GM12878 (cell line): ENCODE data around the gene SSBP4. TPM values are rescaled to one million over a fixed set of nuclear protein-coding genes. Genes with fewer than 3 reads are reported as not detected.
A peak's percentile ranks its signal among the peaks of the same experiment; 100 is the strongest.

Source experiments
- ATAC-seq: fragments of 200-7000 bp; cut with Tn5 transposase; 3 replicates; pipeline ENCODE4 v1.9.1; 2020; ENCODE audit warnings: mild to moderate bottlenecking, moderate library complexity
- BruUV-seq: library from RNA; stranded (reverse); fragments of 400-500 nt; replicated peaks from 2 replicates; lab custom pipeline; 2021; lab: Mats Ljungman, UMichigan
- CTCF ChIA-PET: fragments of 300-600 bp; sonication (Branson Sonifier 250); formaldehyde crosslinking; extraction: SDS; loops from one replicate; lab custom pipeline; 2021; ENCODE audit warnings: inconsistent platforms; lab: Yijun Ruan, JAX
- POLR2A ChIA-PET: fragments of 350-600 bp; formaldehyde crosslinking; extraction: SDS; loops from one replicate; lab custom pipeline; 2021; ENCODE audit warnings: inconsistent platforms; lab: Charles Lee
- RAD21 ChIA-PET: fragments of 300-600 bp; sonication (Branson Sonifier 250); formaldehyde crosslinking; loops from one replicate; lab custom pipeline; 2023; ENCODE audit warnings: antibody characterized with exemption; ENCODE audit not compliant: unreplicated experiment; lab: Charles Lee
- SMC1A ChIA-PET: fragments of 300-600 bp; sonication (Branson Sonifier 250); formaldehyde crosslinking; loops from one replicate; lab custom pipeline; 2023; ENCODE audit not compliant: unreplicated experiment, uncharacterized antibody; lab: Charles Lee
- DNase-seq: peaks from one replicate; pipeline ENCODE4 v3.0.0-alpha.2; 2011; ENCODE audit warnings: low read depth, low spot score
- FAIRE-seq: peaks from 3 replicates; lab custom pipeline; 2011; peaks lifted over from hg19 to GRCh38; lab: Jason Lieb, UNC
- H2AFZ ChIP-seq: 2 replicates; pipeline ENCODE4 v1.6.0; 2011; ENCODE audit warnings: low read depth, low read length, control low read depth; ENCODE audit not compliant: control insufficient read depth
- H3K27ac ChIP-seq: 2 replicates; pipeline ENCODE4 v1.5.1; 2011; ENCODE audit warnings: control low read depth; ENCODE audit not compliant: control insufficient read depth, insufficient read depth
- H3K27me3 ChIP-seq, 2 experiments: replicated peaks in 1 of 2; 2 replicates each; pipeline versions ENCODE4 v1.6.0 to v1.6.1; 2011; ENCODE audit warnings: low read length in 1 of 2; ENCODE audit not compliant: control insufficient read depth in 2 of 2, insufficient read depth in 2 of 2
- H3K36me3 ChIP-seq, 2 experiments: 2 replicates each; pipeline ENCODE4 v1.5.1; 2011; ENCODE audit warnings: low read length in 1 of 2; ENCODE audit not compliant: control insufficient read depth in 2 of 2, insufficient read depth in 2 of 2
- H3K4me1 ChIP-seq: 2 replicates; pipeline ENCODE4 v1.6.1; 2011; ENCODE audit warnings: mild to moderate bottlenecking, low read length, moderate library complexity, mixed read lengths; ENCODE audit not compliant: control insufficient read depth, insufficient read depth
- H3K4me2 ChIP-seq: 2 replicates; pipeline ENCODE4 v1.6.0; 2011; ENCODE audit warnings: control low read depth; ENCODE audit not compliant: control insufficient read depth, insufficient read depth
- H3K4me3 ChIP-seq: fragments of 200-600 bp; sonication (generic); 2 replicates; pipeline ENCODE4 v1.5.1; 2016
- H3K79me2 ChIP-seq: 2 replicates; pipeline ENCODE4 v1.6.0; 2011; ENCODE audit warnings: low read length; ENCODE audit not compliant: control insufficient read depth, insufficient read depth
- H3K9ac ChIP-seq: 2 replicates; pipeline ENCODE4 v1.8.0; 2011; ENCODE audit warnings: low read length, control low read depth, mixed read lengths; ENCODE audit not compliant: control insufficient read depth, insufficient read depth
- H3K9me3 ChIP-seq: replicated peaks from 3 replicates; pipeline ENCODE4 v1.5.1; 2011; ENCODE audit warnings: mild to moderate bottlenecking, low read length; ENCODE audit not compliant: control insufficient read depth, insufficient read depth
- H4K20me1 ChIP-seq: 2 replicates; pipeline ENCODE4 v1.6.0; 2011; ENCODE audit not compliant: control insufficient read depth, insufficient read depth
- BCLAF1 ChIP-seq: fragments of 450-650 bp; IDR thresholded peaks from 2 replicates; pipeline ENCODE4 v1.6.1; 2017; ENCODE audit warnings: antibody characterized with exemption, mild to moderate bottlenecking, moderate library complexity
- NFYB ChIP-seq: IDR thresholded peaks from 2 replicates; pipeline ENCODE4 v1.6.1; 2011; ENCODE audit warnings: low read depth, mild to moderate bottlenecking, low read length, improper control_type of control experiment, moderate library complexity; ENCODE audit not compliant: insufficient read depth
- PML ChIP-seq: IDR thresholded peaks from 2 replicates; pipeline ENCODE4 v1.6.1; 2012; ENCODE audit warnings: low read length, inconsistent platforms
- WGBS: methylation state at CpG from one replicate; pipeline ENCODE4 v1.1.6; 2016; ENCODE audit warnings: low lambda C conversion rate; ENCODE audit not compliant: insufficient replicate concordance, insufficient coverage; ENCODE audit errors: missing lambda C conversion rate; 5-methylcytosine and 5-hydroxymethylcytosine counted together
- in situ Hi-C: fragments of 300-500 bp; cut with MboI; formaldehyde crosslinking; loops from 9 replicates; pipeline ENCODE4 v1.14.3; 2018; ENCODE audit warnings: mixed read lengths
- intact Hi-C: fragments of 100-400 bp; cut with micrococcal nuclease; formaldehyde crosslinking; loops from one replicate; pipeline ENCODE4 v1.14.2; 2022; ENCODE audit not compliant: unreplicated experiment
- polyA plus RNA-seq, 11 experiments: library from polyadenylated mRNA; depleted of rRNA in 4 of 11; unstranded in 6 of 11; stranded (reverse) in 5 of 11; fragments of >200 nt; fragmentation: Nextera tagmentation in 4 of 11; fragmentation: Illumina TruSeq in 1 of 11; extraction: Ambion mirVana in 4 of 11; extraction: Trizol in 1 of 11; gene quantifications; 1 replicate in 1 of 11; 2 replicates in 10 of 11; pipeline versions ENCODE4 v1.2.1 to v1.2.3, GENCODE V29; 2011 to 2016; ENCODE audit warnings: inconsistent platforms in 2 of 11, missing spikeins in 2 of 11, low read depth in 1 of 11
- total RNA-seq, 4 experiments: library from RNA; depleted of rRNA in 3 of 4; stranded (reverse); fragments of >200 nt in 3 of 4; fragmentation: Illumina TruSeq in 1 of 4; extraction: Trizol in 1 of 4; gene quantifications; 2 replicates each; pipeline versions ENCODE4 v1.2.1 to v1.2.3, GENCODE V29; 2013 to 2021
- TF ChIP-seq, protein P1 (sequence below): fragments of 450-650 bp; IDR thresholded peaks from 2 replicates; pipeline ENCODE4 v1.6.1; 2016; ENCODE audit warnings: mild to moderate bottlenecking

SSBP4 gene
- total and polyA plus RNA-seq, 10 of the 15 experiments (the other 5 are each of a cell fraction or from before 2014, with no cell fraction given), result 0.37 to 150 (median 38.9) TPM

DNA sequence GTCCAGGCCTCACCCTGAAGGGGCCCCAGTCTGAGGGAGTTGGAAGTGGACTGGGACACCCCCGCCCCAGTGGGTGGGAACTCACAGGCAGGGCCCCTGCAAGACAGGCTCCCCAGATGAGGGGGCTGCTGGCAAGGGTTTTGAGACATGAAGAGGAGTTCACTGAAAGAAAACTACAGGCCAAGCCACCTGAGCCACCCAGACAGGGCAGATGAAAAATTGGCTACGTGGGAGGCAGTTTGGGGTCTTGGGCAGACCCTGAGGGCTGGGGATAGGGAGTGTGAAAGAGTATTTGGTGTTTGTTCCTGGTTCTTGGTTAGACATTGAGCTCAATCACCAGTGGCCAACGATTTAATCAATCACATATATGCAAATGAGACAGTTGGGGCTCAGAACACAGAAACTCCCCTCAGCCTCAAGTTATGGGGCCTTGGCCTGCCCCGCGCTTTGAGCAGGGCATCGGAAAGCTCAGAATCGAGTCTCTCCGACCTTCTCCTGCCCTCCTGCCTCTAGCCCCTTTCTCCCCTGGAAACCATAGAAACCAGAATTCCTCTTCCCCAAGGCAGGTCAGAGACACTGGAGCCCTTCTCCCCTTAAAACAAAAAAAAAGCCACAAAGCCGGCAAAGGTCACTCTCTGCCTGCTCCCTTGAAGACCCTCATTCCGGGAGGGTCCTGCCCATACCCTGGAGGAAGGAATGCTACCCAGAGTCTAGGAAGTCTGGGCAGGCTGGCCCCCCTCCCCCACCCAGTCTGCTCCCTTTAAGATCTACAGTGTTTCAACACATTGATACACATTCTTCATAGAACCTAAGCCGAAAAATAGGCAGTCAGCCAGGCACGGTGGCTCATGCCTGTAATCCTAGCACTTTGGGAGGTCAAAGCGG, 20.1 kb downstream of the SSBP4 start (continued):
- TF ChIP-seq, protein P1, sequence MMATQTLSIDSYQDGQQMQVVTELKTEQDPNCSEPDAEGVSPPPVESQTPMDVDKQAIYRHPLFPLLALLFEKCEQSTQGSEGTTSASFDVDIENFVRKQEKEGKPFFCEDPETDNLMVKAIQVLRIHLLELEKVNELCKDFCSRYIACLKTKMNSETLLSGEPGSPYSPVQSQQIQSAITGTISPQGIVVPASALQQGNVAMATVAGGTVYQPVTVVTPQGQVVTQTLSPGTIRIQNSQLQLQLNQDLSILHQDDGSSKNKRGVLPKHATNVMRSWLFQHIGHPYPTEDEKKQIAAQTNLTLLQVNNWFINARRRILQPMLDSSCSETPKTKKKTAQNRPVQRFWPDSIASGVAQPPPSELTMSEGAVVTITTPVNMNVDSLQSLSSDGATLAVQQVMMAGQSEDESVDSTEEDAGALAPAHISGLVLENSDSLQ, result peak; percentile 90

- no peak for ATAC-seq
- H3K36me3 ChIP-seq, result peaks cover under 1 to 11% of the 10 kb centered on the region in 2 experiments; a peak in 3 of 4 replicates
- TF ChIP-seq NFYB (no peak), BCLAF1 (no peak), PML (0 out of 2 replicates have a peak, but pooled peaks have one; percentile 29)
- TF ChIP-seq, all 136 proteins: peak for 1
- Histone ChIP-seq H3K4me3 (no peak overlapping the region), H3K9me3 (no peaks in the 10 kb centered on the region; the same call in 2 of the 3 replicates), H3K27me3 (no peaks in the 10 kb centered on the region), H3K4me2 (no peak overlapping the region), H3K79me2 (no peaks in the 10 kb centered on the region), H3K9ac (no peak overlapping the region), H4K20me1 (no peaks in the 10 kb centered on the region; the same call in 1 of the 2 replicates), H3K4me1 (peaks cover 9% of the 10 kb centered on the region; the same call in 1 of the 2 replicates), H3K27ac (no peak overlapping the region), H2AFZ (no peak overlapping the region)
- WGBS, result 79% methylated on average over 9 of the region's 9 CpGs
- CTCF ChIA-PET, result interaction anchor here (0.7 to 1.3 kb wide), 3 partner anchors 11 to 25 kb away, joined by 3 to 4 read pairs (median 3); no protein-coding TSS in a partner anchor
- FAIRE-seq, result no peak
- RAD21 ChIA-PET, result no interaction called here
- intact Hi-C loops, result no loop called here
- POLR2A ChIA-PET, result no interaction called here
- in situ Hi-C loops, result no loop called here
- no peak for DNase-seq
- no TSS peak for BruUV-seq
- SMC1A ChIA-PET, result interaction anchor here (1.0 kb wide), 1 partner anchor 18 kb away, joined by 3 read pairs; no protein-coding TSS in a partner anchor
These were observed 20.7 kb downstream of the SSBP4 start for GRCh38 chr19:18439910-18440237.
